Right atrium auricular region (tissue), 2 donors: Measurements from ENCODE around the gene PDE10A. TPM values are rescaled to one million over a fixed set of nuclear protein-coding genes. Genes with fewer than 3 reads are reported as not detected.

Experiments
- DNase-seq: peaks from one replicate; pipeline ENCODE4 v3.0.0-alpha.2; 2019; ENCODE audit warnings: low spot score
- H3K27ac ChIP-seq, 2 donors: fragments of 200-600 bp; sonication (generic); 1 replicate in 1 of 2; 2 replicates in 1 of 2; pipeline ENCODE4 v1.5.1; 2016 to 2019
- H3K27me3 ChIP-seq, 2 donors: fragments of 200-600 bp; sonication (generic); one replicate each; pipeline versions ENCODE4 v1.5.1 to v1.6.0; 2017 to 2019
- H3K36me3 ChIP-seq: fragments of 200-600 bp; sonication (generic); one replicate; pipeline ENCODE4 v1.5.1; 2016
- H3K4me1 ChIP-seq, 2 donors: fragments of 200-600 bp; sonication (generic); one replicate each; pipeline versions ENCODE4 v1.5.1 to v1.6.0; 2017 to 2019
- H3K4me3 ChIP-seq, 2 donors: fragments of 200-600 bp; sonication (generic); 1 replicate in 1 of 2; 2 replicates in 1 of 2; pipeline ENCODE4 v1.5.1; 2017 to 2019; ENCODE audit warnings: mild to moderate bottlenecking in 1 of 2, moderate library complexity in 1 of 2
- H3K9me3 ChIP-seq, 2 donors: fragments of 200-600 bp; sonication (generic); one replicate each; pipeline ENCODE4 v1.5.1; 2019
- total RNA-seq, 2 donors: library from RNA; depleted of rRNA; stranded (reverse); fragments of >200 nt; gene quantifications; one replicate each; pipeline ENCODE4 v1.1.0, GENCODE V29; 2016
- TF ChIP-seq, protein P1 (sequence below), 2 donors: fragments of 200-600 bp; sonication (generic); IDR thresholded peaks; one replicate each; pipeline ENCODE4 v1.5.1; 2019; ENCODE audit warnings: antibody characterized with exemption in 2 of 2

Gene PDE10A
- total RNA-seq, 2 donors from 2014 or later, result 3.6 to 4.3 TPM

DNA sequence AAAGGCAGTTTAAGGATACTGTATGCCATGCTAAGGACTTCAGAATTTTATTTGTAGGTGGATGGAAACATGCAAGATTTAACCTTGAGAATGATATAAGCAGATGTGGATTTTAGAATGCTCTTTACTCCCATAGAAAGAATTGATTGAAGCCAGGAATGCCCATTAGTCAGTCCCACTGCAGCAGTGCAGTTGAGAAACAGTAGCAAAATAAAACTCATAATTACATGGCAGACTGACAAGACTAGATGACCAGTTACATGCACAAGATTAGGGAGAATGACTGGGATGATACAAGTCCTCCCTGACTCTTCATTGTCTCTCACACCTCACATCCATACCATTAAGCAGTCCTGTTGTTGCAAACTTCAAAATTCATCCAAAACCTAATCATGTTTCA lies 83.9 kb downstream of the PDE10A start:
- no peak overlapping the region for H3K4me3 ChIP-seq
- DNase-seq, result no peak
- no peak overlapping the region for H3K27ac ChIP-seq
- H3K36me3 ChIP-seq, result no peaks in the 10 kb centered on the region
- no peaks in the 10 kb centered on the region for H3K27me3 ChIP-seq
- H3K9me3 ChIP-seq, result no peaks in the 10 kb centered on the region
- TF ChIP-seq, protein P1, sequence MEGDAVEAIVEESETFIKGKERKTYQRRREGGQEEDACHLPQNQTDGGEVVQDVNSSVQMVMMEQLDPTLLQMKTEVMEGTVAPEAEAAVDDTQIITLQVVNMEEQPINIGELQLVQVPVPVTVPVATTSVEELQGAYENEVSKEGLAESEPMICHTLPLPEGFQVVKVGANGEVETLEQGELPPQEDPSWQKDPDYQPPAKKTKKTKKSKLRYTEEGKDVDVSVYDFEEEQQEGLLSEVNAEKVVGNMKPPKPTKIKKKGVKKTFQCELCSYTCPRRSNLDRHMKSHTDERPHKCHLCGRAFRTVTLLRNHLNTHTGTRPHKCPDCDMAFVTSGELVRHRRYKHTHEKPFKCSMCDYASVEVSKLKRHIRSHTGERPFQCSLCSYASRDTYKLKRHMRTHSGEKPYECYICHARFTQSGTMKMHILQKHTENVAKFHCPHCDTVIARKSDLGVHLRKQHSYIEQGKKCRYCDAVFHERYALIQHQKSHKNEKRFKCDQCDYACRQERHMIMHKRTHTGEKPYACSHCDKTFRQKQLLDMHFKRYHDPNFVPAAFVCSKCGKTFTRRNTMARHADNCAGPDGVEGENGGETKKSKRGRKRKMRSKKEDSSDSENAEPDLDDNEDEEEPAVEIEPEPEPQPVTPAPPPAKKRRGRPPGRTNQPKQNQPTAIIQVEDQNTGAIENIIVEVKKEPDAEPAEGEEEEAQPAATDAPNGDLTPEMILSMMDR (IDR thresholded peaks at IDR 0.05), result no peak
- H3K4me1 ChIP-seq, result peaks cover 0 to 8% of the 10 kb centered on the region in 2 donors

DNA sequence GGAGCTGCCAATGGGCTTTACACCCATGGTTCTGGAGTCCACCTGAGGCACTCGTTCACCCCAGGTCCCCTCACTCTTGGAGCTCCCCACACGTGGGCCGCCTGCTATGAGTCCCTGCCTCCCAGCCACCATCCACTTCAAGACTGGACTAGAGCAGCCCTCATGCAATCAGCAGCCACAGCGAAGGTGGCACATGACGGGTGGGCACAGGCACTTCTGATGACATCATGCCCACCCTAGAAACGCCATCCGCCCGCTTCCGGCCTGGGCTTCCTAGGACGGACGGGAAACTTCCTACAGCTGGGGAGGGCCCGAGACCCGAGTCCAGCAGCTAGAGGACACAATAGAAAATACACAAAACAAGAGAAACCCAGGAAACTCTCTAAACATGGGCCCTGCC lies 85.5 kb downstream of the PDE10A start:
- Histone ChIP-seq H3K36me3 (no peaks in the 10 kb centered on the region), H3K4me1 (peaks cover 0 to 16% of the 10 kb centered on the region in 2 donors), H3K27ac (no peak overlapping the region), H3K27me3 (no peaks in the 10 kb centered on the region), H3K9me3 (no peaks in the 10 kb centered on the region), H3K4me3 (no peak overlapping the region)
- no peak for DNase-seq
- TF ChIP-seq, protein P1 (IDR thresholded peaks at IDR 0.05), result no peak

DNA sequence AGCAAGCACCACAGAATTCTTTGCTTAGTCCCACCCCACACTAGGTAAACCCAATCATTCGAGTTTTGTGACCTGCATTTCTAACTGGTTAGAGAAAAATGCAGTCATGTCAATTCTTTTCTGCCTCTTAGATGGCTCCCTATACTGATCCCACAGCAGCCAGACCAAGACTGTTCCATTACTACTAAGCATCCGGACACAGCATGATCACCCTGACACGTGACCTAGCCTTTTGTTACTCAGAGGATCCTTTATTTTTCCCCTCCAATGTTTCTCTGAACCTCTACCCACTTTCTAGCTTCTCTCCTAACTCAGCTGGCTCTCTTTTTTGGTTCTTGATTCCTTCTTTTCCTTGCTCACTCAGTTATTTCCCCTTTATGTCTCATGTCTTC lies 87.9 kb downstream of the PDE10A start:
- Histone ChIP-seq H3K27ac (peak overlapping the region; percentile 18 to 40), H3K4me3 (no peak overlapping the region), H3K27me3 (no peaks in the 10 kb centered on the region), H3K9me3 (no peaks in the 10 kb centered on the region), H3K36me3 (no peaks in the 10 kb centered on the region), H3K4me1 (peaks cover 0 to 16% of the 10 kb centered on the region in 2 donors)
- DNase-seq, result no peak
- TF ChIP-seq, protein P1 (IDR thresholded peaks at IDR 0.05), result no peak

DNA sequence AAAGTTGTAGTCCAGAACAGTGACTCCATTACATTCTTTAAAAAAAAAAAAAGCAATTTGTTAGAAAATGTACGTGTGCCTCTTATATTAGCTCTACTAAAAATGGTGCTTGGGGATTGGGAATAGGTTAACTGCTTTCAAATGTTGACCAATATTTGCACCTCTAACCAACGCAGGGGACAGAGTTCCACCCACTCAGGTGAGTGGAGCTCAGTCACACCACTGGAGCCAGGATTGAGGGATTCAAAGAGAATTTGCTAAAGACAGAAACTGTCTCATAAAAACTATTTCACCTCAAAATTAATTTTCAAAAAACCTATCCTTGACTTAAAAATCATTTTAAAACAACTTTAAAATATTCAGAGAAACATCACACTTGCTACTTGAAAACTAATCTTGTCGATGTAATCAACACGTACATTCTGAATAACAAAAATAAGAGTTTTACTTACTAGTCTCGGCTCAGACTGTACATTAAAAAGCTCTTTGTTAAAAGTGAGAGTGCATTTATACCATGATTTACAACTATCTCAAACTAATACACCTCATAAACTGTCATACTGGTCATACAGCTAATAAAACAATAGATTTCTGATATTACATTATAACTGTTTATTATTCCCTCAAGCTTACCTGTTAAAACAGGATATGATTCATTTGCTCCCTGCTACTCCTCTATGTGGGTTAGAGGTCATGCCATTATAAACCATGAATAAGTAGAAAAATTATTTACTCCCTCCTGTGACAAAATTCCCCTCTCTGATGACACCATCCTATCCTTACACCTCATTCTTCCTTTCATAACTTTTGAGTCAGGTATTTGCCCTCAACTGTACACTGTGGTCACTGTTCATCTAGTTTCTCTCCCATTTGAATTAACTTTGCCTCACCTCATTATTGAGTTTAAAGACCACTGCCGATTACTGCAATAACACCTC lies 88.6 kb downstream of the PDE10A start:
- Histone ChIP-seq H3K9me3 (no peaks in the 10 kb centered on the region), H3K27me3 (no peaks in the 10 kb centered on the region), H3K4me1 (peaks cover 0 to 16% of the 10 kb centered on the region in 2 donors), H3K4me3 (no peak overlapping the region), H3K27ac (peak overlapping the region; percentile 18 to 40), H3K36me3 (no peaks in the 10 kb centered on the region)
- DNase-seq, result no peak
- TF ChIP-seq, protein P1 (IDR thresholded peaks at IDR 0.05), result no peak

DNA sequence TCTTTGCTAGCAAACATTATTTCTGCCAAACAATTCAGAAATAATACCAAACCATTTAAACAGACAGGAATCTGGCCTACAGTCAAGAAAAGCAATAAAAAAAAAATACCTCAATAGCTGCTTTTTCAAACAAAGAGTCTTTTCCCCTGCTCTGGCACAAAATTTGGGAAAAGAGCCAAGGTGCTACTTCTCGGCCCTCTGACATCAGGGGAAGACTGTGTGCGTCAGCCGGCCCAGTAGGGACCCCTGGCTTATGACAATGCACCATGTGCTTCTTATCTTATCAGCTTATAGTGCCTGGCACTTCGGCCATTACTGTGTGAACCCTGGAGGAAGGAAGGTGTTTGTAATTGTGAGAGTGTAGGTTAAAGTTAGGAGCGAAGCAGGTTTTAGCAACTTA lies 89.4 kb downstream of the PDE10A start:
- no peak overlapping the region for H3K4me3 ChIP-seq
- TF ChIP-seq, protein P1 (IDR thresholded peaks at IDR 0.05), result no peak
- no peaks in the 10 kb centered on the region for H3K9me3 ChIP-seq
- DNase-seq, result peak; percentile 79
- H3K4me1 ChIP-seq, result peaks cover 0 to 16% of the 10 kb centered on the region in 2 donors
- no peaks in the 10 kb centered on the region for H3K36me3 ChIP-seq
- H3K27me3 ChIP-seq, result no peaks in the 10 kb centered on the region
- H3K27ac ChIP-seq, result peak overlapping the region in 1 of 2 donors; percentile 27
